Stimulated activated CD8-positive, alpha-beta memory T cell treated with anti-CD3 and anti-CD28 coated beads, Interleukin-12 subunit alpha, Interleukin-12 subunit beta, amount 100 ng/mL, for 4 hours (primary cell): ENCODE results near the gene SLC4A7.
"Not testable (repeated sequence)": the region's sequence is repeated elsewhere in the genome, so short reads cannot be mapped to it uniquely, and the experiment has no call there.

Experiments used
- DNase-seq: peaks from one replicate; pipeline ENCODE4 v3.0.0-alpha.2; 2020; ENCODE audit warnings: low read depth

Gene SLC4A7

DNA sequence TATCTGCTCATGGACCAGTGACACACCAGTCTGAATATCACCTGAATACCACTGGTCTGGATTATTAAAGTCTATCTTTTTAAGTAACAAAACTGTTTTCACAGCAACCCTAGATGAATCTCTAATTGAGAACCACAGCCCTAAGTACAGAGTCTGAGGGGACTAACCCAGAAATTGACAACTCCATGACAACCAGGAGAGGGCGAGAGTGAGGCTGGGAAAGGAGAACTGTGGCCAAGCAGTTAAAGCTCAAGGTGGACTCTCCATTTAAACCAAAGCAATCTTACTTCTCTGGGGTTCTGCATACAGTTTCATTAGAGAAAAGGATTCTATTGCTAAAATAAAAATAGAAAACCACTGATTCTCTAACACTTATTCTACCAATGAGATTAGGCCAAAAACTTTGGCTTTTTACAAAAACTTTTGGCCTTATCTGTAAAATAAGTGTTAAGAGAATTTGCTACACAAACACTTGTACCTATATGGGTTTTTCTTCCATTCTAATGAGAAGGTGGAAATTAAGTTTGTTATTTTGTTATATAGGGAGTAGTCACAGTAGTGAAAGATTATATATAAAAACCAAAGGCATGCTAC lies 126.4 kb downstream of the SLC4A7 start:
- peak; percentile 8 for DNase-seq

DNA sequence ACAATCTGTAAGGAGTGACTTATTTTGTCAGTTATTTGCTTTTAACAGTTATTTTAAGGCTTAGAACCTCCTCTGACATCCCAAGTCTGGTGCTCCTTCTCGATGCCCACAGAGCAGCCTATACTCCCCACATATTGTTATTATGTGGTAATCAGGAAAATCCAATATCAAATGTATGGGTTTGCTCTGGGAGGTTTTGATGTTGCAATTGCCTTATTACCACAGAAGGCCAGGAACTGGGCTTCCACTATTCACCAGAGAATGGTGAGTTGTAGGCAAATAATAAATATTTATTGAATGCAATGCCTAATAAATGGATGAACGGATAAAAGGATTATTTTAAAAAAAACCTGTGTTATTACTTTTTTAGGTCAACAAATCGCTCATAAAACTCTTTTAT lies 127.2 kb downstream of the SLC4A7 start:
- no peak for DNase-seq

DNA sequence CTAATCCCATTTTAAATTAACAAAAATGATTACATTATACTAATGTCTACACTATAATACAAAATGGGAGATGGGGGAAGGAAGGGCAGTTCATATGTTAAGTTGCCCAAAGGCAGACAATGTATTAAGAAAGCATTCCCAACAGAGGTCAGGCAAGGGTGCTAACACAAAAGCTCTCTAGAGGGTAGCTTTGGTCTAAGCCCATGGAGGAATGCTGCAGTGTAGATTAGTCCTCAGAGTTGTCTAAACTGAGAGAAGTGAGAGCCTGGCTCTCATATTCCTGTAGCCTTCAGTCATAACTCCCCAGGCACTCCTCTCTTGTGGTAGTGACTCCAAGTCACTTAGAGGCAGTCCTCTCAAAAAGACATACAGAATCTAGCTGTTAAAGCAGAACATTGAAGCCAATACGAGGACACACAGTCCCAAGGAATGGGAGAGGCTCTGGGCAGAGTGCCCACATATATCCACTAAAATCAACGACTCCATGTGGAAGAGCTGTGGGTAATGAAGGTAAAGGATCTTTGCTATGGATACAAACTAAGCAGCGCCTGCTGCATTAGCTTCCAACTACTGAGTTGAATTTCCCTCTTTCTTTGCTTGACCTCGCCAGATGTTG lies 129.5 kb downstream of the SLC4A7 start:
- DNase-seq, result no peak

DNA sequence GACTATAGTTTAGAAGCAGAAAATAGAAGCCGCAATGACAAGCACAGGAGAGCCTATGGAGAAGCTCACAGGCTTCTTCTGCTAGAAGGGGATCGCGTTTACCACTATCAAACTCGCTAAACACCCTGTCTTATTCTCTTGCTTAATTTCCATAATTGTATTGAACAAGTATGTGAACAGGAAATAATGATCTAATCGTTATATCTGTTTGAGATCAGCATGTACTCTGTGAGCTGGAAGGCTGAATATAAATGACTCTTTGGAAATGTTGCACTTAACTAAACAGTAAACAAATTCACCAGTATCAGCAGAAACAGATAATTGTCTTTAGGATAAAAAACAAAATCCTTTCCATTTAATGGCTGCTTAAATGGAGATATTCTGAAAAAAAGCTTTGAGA lies 130.0 kb downstream of the SLC4A7 start:
- DNase-seq, result no peak

DNA sequence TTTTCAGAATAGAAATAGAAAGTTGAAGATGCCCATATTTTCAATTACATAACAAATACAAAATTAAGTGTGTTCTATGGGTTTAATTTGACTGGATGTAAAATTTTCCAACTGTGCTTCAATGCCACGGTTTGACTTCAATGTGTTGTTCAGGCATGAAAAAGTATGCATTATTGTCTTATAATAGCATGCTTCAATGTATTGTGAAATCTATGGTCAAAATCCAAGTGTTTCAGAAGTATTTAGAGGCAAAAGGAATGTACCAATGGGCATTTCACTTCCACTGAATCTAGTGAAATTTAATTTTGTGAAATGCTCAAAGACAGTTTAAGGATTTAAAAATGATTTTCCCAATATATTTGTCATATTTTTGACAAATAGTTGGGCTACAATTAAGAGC lies 131.0 kb downstream of the SLC4A7 start:
- no peak for DNase-seq

DNA sequence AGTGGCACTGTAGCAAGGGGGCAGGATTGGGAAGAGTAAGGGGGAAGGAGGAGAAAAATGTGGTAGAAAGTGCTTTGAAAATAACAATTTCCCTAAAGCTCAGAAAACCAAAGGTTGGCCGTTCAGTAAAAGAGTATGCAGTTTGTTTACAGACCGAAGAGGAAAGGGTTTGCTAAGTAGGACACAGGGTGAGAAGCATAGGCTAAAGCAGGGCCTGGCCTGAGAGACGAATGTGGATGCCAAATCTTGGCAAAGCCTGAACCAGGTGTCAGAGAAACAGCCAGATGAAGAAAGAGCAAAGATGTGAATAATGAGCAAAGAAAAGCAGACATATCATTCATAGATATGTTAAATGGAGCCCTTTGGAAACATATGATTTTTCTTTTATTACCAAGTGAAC lies 132.1 kb downstream of the SLC4A7 start:
- DNase-seq, result no peak

DNA sequence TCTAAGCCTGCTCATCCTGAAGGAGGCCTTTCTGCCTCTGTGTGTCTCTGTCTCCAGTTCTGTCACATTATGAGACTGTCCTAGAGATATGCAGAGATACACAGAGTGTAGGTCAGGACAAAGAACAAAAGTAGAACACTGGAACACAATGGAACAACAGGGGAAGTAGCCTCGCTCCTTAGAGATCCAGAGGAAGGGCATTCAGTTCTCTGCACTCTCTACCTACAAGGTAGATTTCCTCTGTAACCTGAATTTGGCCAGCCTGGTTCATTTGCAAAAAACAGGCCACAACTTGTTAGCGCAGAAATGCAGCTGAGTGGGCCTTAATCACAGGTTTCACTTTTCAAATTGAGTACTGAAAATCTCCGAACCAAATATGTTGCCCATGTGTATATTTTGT lies 134.4 kb downstream of the SLC4A7 start:
- no peak for DNase-seq

DNA sequence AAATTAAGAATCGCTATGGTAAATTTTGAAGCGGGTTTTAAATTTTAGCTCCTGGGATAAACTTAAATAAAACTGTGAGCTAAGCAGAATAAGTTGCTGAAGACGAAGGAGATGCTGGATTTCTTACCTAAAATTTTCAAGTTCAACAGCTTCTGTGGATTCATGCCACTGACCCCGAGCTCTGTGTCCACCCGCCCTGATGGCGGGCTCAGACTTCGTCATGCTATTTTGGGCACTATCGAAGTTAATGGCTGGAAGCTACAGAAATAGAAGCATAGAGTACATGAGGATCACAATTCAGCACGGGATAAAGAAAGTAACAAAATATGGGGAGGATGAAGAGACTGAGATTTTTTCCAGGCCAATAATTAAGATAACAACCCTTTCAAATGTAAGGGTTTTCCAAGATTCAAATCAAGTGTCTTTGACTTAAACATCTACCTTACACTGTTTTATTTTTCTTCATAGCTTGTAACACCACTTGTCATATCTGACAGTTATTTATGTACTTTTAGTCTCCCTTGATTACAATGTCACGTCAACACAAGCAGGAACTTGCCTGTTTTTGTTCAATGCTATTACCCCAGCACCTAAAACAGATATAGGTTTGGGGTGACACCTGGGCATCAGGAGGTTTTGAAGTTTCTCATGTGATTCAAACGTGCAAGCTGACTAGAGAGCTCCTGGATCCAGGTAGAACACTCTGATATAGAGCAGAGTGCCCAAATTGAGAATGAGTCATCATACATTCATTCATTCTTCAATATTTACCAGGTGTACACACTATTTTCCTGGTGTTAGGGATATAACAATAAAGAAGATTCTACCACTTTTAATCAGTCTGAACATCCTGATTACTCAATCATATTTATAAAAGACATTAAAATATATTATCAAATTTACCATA lies 138.0 kb downstream of the SLC4A7 start:
- no peak for DNase-seq

DNA sequence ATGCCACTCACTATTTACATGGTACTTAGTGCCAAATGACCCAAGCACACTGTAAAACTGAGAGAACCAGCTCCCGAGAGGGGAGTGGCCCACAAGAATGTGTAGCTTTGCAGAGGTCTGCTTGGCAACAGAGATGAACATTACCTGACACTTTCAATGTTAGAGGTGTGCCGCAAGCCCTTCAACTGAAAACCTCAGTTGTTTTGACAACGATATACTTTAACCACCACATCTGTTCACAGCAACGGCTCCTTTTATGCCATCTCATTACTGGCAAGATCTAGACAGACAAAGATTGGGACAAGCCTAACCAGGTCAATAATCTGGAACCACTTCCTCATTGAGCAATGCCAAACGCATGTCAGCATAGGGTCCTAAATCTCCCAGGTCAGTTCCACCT lies 138.7 kb downstream of the SLC4A7 start:
- DNase-seq, result no peak

DNA sequence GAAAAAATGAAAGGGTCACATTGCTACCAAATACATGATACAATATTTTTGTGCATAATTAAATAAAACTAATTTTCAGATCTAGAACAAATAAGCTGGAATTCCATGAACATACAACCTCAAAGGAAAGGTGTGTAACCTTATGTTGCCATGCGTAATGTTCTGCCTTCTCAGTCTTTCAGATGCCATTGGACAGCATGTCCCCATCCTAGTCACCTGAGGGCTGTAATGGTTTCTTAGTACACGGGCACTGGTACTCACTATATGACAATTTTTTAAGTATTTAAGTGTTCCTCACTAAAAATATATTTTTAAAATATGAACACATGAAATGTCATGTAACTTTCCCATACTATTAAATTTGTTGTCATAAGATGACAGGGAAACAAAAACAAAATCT lies 139.1 kb downstream of the SLC4A7 start:
- no peak for DNase-seq

DNA sequence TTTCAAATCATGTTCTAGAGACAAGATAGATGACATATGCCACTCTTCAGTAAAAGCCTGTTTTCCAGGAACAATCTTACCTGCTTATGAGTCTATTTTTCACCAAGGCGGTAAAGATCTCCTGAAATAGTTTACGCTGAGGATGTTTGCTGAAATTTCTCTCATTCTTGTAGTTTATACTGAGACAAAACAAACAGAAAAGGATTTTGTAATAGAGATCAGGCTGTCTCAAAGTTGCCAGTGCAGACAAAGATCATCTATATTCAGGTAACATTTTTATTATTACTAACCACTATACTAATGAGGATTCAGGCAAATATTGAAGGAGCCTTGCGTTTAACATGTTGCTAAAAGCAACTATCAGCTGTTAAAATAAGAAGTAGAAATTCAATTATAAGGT lies 140.0 kb downstream of the SLC4A7 start:
- no peak for DNase-seq

DNA sequence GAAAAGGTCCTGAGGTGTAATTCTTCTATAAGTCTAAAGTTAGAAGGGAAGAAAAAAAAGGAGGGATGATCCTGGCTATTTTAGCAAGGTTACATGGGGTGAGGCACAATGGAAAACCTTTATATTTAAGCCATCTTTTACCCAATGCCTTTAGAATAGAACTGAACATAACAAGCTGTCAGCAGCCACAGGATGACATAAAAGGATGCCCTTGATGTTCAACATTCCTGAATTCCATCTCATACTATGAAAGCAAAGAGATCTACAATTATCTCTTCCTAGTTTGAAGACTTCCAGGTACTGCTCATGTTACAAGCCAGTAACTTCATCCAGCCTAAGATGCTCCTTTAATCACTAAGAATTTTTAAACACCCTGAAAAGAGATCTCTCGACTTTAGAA lies 141.9 kb downstream of the SLC4A7 start:
- DNase-seq, result no peak

DNA sequence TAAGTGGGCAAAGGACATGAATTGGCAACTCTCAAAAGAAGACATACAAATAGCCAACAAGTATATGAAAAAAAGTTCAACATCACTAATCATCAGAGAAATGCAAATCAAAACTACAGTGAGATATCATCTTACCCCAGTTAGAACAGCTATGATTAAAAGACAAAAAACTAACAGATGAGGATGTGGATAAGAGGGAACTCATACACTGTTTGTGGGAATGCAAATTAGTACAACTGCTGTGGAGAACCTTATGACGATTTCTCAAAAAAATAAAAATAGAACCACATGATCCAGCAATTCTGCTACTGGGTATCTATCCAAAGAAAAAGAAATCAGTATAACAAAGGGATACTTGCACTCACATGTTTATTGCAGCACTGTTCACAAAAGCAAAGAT lies 143.7 kb downstream of the SLC4A7 start:
- no peak for DNase-seq

DNA sequence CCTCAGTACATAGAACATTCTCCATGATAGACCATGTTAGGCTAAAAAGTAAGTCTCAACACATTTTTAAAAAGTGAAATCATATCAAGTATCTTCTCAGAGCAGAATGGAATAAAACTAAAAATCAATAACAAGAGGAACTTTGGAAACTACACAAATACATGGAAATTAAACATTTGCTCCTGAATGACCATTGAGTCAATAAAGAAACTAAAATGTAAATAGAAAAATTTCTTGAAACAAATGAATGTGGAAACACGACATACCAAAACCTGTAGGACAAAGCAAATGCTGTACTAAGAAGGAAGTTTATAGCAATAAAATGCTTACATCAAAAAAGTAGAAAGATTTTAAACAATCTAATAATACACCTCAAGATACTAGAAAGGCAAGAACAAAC lies 148.6 kb downstream of the SLC4A7 start:
- no peak for DNase-seq

DNA sequence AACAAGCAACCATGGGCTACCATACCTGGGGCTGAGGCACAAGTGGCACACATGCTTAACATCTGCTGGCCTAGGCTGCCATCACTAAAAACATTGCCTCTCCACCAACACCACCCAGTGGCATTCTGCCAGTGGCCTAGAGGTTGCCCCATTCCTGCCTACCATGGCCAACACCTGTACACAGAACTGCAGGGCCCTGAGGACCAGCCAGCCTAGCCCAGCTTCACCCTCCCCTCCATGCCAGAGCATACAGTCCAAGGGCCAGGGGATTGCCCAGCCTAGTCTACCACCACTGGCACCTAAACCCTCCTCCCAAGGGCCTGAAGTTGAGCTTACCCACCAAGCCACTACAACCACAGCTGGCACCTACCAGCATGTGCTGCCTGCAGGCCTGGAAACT lies 150.3 kb downstream of the SLC4A7 start:
- DNase-seq, result no peak

DNA sequence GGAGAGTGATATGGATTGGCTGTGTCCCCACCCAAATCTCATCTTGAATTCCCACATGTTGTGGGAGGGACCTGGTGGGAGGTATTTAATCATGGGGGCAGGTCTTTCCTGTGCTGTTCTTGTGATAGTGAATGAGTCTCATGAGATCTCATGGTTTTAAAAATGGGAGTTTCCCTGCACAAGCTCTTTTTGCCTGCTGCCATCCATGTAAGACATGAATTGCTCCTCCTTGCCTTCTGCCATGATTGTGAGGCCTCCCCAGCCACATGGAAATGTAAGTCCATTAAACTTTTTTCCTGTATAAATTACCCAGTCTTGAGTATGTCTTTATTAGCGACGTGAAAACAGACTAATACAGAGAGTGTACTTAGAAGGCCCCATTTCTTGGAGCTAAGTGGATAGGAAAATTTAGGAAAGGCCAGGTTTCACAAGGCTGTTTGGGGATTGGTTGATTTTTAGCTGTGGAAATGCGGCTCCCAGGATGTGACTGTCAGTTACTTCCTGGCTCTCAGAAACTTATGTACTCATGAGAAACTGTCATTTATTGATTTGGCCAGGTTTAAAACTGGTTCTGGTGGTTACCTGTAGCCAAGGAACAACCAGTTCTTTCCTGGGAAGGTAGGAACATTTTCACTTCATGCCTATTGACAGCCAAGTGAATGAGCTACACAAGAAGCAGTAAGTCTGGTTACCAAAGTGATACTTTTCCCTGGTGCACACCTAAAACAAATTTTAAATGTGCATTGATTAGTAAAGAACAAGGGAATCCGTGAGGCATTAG lies 155.0 kb downstream of the SLC4A7 start:
- DNase-seq, result not testable (repeated sequence)

DNA sequence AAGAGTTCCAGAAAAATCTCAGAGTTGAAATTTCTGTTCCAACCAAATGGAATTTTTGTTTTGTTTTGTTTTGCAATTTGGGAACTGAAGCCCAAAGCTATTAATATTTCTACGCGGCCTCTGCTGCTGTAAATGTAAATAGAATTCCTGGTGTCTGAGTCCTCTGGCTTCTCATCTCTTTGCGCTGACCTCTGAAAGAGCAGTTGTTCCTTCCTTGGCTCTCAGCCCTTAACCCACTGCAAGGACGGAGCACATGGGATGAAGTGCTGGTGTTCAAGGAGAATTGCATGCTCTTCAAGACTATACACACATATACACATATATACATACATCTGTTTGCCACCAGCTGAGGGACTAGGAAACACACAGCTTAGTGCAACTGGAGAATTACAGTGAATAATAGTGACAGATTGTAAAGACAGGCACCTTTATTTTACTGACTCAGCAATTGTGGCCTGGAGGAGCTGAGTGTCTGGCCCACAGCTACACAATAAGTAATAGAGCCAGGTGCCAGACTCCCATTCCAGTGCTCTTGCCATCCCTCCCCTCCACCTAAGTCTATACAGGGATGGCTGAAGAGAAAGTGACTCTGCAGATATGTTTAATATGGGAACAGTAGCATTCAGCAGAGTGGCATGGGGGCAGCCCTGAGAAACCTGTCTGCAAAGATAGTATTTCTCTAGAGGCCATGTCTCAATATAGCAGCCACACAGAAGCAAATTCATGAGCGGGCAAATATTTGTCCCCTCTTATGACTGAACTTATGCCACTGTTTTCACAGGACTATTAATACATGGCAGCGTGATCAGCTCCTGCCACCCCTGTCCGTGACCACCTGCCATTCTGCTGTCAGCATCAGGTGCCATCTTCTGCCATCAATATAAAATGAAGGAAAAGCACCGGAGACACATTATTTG lies 157.3 kb downstream of the SLC4A7 start:
- no peak for DNase-seq

DNA sequence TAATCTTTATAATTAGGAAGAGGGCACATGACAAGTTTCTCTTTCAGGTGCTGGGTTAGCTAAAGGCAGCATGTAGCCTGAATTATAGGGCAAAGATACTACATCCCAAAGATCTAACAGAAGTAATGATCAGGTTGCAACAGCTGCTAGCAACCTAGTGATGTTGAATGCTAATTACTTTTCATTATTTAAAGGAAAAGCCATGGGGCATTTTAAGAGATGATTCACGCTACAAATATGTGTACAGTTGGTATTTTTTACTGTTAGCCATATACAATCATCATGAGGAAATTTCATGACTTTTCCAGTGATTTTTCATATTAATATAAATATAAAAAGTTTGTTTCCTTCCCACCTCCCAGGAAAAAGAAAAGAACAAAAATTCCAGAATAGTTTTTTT lies 158.0 kb downstream of the SLC4A7 start:
- no peak for DNase-seq

DNA sequence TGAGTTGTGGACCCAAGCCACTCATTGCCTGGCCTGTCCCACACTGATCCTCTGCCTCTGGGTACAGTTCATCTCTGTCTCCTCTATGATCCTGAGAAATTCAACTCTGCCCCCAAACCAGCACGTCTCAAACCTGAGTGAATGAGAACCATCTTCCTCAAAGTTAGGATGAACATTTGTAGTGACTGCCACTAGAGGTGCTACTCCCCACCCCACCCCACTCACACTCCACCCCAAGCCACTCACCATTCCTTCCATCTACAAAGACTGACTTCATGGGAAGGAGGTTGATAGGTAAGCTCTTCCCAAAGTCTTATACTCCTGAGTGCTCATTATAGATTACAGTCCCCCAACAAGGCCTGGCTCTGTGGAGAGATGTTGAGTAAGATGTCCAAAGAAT lies 158.8 kb downstream of the SLC4A7 start:
- DNase-seq, result no peak

DNA sequence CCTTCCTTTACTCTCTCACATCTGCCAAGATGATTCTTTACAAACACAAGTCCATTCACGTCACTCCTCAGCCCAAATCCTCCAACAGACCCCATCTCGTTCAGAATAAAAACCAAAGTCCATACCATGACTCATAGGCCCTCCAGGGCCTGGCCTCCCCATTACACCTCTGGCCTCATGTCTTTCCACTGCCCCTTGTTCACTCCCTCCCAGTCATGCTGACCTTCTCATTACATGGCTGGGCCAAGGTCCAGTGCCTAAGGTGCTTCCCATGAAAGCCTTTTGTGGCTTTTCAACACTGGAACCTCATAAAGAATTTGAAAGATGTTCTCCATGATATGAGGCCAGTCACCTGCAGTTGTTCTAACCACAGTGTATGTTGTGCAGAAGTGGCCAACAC lies 159.5 kb downstream of the SLC4A7 start:
- no peak for DNase-seq

DNA sequence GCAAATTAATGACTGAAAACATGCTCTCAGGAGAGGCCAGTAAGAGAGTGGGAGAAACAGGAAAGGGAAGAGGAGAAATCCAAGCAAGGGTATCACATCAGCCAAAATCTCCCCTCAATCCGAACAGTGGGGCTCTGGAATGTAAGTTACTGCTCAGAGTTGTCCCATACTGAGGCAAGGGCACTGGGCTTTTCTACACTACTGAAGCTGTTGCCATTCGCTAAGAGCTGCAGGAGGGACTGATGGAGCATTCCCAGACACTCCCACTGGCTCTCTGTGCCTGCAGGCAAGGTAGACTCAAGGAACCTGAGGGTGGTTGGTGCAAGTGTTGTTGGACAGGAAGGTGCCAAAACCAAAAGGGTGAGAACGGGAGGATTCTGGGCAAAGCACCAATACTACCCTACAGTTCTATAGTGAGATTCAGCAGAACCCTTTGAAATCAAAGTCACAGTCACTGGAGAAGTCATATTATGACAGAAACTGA lies 161.1 kb downstream of the SLC4A7 start:
- DNase-seq, result no peak
